HG02884 (cell line): ENCODE results near the gene LTB4R.

Experiments
- ATAC-seq: cut with Tn5 transposase; IDR thresholded peaks from one replicate; pipeline ENCODE4 v1.9.1; 2021; ENCODE audit warnings: mild to moderate bottlenecking, moderate library complexity; ENCODE audit not compliant: unreplicated experiment

Gene LTB4R

GRCh38 chr14:24366721-24367513 lies 55.6 kb downstream of the LTB4R start:
- peak; percentile 43 for ATAC-seq
